Measurements from ENCODE around the gene SNX13.

GRCh38 chr7:17772581-17773288 is 167.6 kb downstream of the SNX13 start:
- TF ChIP-seq CTCF (IDR thresholded peaks at IDR 0.05; ENCODE audit: extremely low read depth in 1 of 2, insufficient read depth in 1 of 2, low read depth in 1 of 2, low read length in 2 of 2) (no peak), MYC (IDR thresholded peaks at IDR 0.05; ENCODE audit: low read depth, low read length) (no peak), JUN (IDR thresholded peaks at IDR 0.05; ENCODE audit: borderline replicate concordance, insufficient read depth, insufficient read length, low read depth) (no peak), POLR2A (IDR thresholded peaks at IDR 0.05; ENCODE audit: low read depth, low read length) (no peak), POLR2AphosphoS5 (IDR thresholded peaks at IDR 0.05; ENCODE audit: insufficient read depth, low read depth, low read length) (no peak)
